ENCODE data around the gene MREG. TPM values are rescaled to one million over a fixed set of nuclear protein-coding genes. Genes with fewer than 3 reads are reported as not detected.

Gene MREG
- total and polyA plus RNA-seq, 10 of the 15 experiments (the other 5 are each of a cell fraction or from before 2014, with no cell fraction given): 6.9 to 45.0 (median 28.5) TPM

GRCh38 chr2:216057688-216058193, 44.4 kb upstream of the MREG start (continued):
- TF ChIP-seq MXI1 (IDR thresholded peaks at IDR 0.05; ENCODE audit: low read depth, low read length): no peak
- 0 out of 2 replicates have a peak, but pooled peaks have one; percentile 55 for TF ChIP-seq WRNIP1 (IDR thresholded peaks at IDR 0.05; ENCODE audit: borderline replicate concordance, low read depth, low read length)
- no peak for TF ChIP-seq RFX5 (IDR thresholded peaks at IDR 0.05; ENCODE audit: low read depth, low read length)
- TF ChIP-seq ZNF24 (IDR thresholded peaks at IDR 0.05): no peak
- no peak for TF ChIP-seq CUX1 (IDR thresholded peaks at IDR 0.05; ENCODE audit: insufficient replicate concordance, low read depth, low read length)
- TF ChIP-seq NR2F1 (conservative IDR thresholded peaks at IDR 0.05): peak; percentile 75; the same call in 1 of the 2 replicates
- TF ChIP-seq ATF2 (IDR thresholded peaks at IDR 0.05; ENCODE audit: low read length): peak; percentile 49
- TF ChIP-seq E2F4 (IDR thresholded peaks at IDR 0.05; ENCODE audit: low read depth, low read length): no peak
- no peak for TF ChIP-seq ELK1 (IDR thresholded peaks at IDR 0.05; ENCODE audit: low read depth, low read length)
- TF ChIP-seq USF2 (IDR thresholded peaks at IDR 0.05; ENCODE audit: borderline replicate concordance, low read depth, low read length): no peak
- TF ChIP-seq MYC (IDR thresholded peaks at IDR 0.05; ENCODE audit: insufficient read depth, insufficient read length, insufficient replicate concordance, low read length, severe bottlenecking): no peak
- TF ChIP-seq BRCA1 (IDR thresholded peaks at IDR 0.05; ENCODE audit: low read depth, low read length): no peak
- TF ChIP-seq SIX5 (IDR thresholded peaks at IDR 0.05; ENCODE audit: low read depth, low read length, severe bottlenecking): no peak
- TF ChIP-seq TAF1 (IDR thresholded peaks at IDR 0.05; ENCODE audit: borderline replicate concordance, low read depth, low read length): no peak
- TF ChIP-seq ASH2L (IDR thresholded peaks at IDR 0.05; ENCODE audit: borderline replicate concordance, low read depth): 0 out of 2 replicates have a peak, but pooled peaks have one; percentile 83
- TF ChIP-seq CTCF (IDR thresholded peaks at IDR 0.05 in 2 of 3, conservative IDR thresholded peaks at IDR 0.05 in 1 of 3; ENCODE audit: control insufficient read depth in 2 of 3, extremely low read depth in 1 of 3, insufficient read depth in 1 of 3, low read depth in 3 of 3, low read length in 3 of 3): no peak
- TF ChIP-seq BMI1 (IDR thresholded peaks at IDR 0.05; ENCODE audit: borderline replicate concordance): peak; percentile 47; the same call in 1 of the 2 replicates
